Stomach (tissue), 4 donors: ENCODE data around the gene TOX2.

Experiments
- EP300 ChIP-seq: sonication (generic); formaldehyde crosslinking; IDR thresholded peaks from one replicate; pipeline ENCODE4 v1.6.1; 2017; ENCODE audit warnings: antibody characterized with exemption
- POLR2A ChIP-seq, 4 donors: fragments of 450-650 bp; IDR thresholded peaks; one replicate each; pipeline ENCODE4 v1.6.1; 2016; ENCODE audit warnings: antibody characterized with exemption in 4 of 4, control low read depth in 2 of 4, mild to moderate bottlenecking in 1 of 4, moderate library complexity in 1 of 4
- POLR2AphosphoS5 ChIP-seq, 3 donors: sonication (generic); formaldehyde crosslinking; IDR thresholded peaks; one replicate each; pipeline ENCODE4 v1.6.1; 2016; ENCODE audit warnings: antibody characterized with exemption in 3 of 3
- TF ChIP-seq, protein P1 (sequence below), 7 experiments: fragments of 450-650 bp in 4 of 7; fragments of 200-600 bp in 3 of 7; sonication (generic) in 3 of 7; IDR thresholded peaks; one replicate each; pipeline ENCODE4 v1.5.1; 2016 to 2019; ENCODE audit warnings: antibody characterized with exemption in 7 of 7, control low read depth in 2 of 7, mild to moderate bottlenecking in 1 of 7

DNA sequence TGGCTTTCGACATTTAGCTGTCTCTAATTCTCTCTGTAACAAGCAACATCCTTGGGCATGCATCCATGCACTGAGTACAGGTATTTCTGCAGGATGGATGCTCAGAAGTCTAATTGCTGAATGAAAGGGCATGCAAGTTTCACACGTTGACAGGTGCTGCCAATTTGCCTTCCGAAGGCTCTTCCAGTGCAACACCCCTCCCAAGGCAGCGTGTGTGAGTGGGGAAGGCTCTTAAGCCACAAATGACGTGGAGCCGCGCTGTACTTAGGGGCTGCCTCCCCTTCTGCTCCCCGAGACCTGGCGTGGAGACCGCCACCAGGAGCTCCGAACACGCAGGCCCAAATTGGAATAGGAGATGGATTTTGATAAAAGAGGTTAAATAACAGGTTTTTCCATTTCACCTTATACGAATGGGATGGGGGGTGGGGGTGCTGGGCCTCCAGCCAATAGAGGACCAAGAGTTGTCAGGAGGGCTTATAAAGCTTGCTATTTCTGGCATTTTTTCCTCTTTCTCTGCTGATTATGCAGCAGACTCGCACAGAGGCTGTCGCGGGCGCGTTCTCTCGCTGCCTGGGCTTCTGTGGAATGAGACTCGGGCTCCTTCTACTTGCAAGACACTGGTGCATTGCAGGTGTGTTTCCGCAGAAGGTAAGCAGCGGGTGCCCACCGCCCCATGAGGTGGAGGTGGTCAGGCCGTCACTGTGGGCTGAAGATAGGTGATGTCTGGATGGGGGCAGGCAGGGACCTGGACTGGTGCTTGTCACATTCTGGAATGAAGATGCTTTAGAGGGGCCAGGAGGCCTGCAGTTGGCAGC lies 30.9 kb downstream of the TOX2 start:
- TF ChIP-seq, protein P1, sequence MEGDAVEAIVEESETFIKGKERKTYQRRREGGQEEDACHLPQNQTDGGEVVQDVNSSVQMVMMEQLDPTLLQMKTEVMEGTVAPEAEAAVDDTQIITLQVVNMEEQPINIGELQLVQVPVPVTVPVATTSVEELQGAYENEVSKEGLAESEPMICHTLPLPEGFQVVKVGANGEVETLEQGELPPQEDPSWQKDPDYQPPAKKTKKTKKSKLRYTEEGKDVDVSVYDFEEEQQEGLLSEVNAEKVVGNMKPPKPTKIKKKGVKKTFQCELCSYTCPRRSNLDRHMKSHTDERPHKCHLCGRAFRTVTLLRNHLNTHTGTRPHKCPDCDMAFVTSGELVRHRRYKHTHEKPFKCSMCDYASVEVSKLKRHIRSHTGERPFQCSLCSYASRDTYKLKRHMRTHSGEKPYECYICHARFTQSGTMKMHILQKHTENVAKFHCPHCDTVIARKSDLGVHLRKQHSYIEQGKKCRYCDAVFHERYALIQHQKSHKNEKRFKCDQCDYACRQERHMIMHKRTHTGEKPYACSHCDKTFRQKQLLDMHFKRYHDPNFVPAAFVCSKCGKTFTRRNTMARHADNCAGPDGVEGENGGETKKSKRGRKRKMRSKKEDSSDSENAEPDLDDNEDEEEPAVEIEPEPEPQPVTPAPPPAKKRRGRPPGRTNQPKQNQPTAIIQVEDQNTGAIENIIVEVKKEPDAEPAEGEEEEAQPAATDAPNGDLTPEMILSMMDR (IDR thresholded peaks at IDR 0.05), result no peak
- no peak for TF ChIP-seq POLR2AphosphoS5 (IDR thresholded peaks at IDR 0.05)
- TF ChIP-seq POLR2A (IDR thresholded peaks at IDR 0.05), result no peak
- TF ChIP-seq EP300, result no peak
